Measurements from ENCODE around the gene SLCO2A1.

GRCh38 chr3:133937756-133938601 lies 91.7 kb downstream of the SLCO2A1 start:
- TF ChIP-seq, protein P1, sequence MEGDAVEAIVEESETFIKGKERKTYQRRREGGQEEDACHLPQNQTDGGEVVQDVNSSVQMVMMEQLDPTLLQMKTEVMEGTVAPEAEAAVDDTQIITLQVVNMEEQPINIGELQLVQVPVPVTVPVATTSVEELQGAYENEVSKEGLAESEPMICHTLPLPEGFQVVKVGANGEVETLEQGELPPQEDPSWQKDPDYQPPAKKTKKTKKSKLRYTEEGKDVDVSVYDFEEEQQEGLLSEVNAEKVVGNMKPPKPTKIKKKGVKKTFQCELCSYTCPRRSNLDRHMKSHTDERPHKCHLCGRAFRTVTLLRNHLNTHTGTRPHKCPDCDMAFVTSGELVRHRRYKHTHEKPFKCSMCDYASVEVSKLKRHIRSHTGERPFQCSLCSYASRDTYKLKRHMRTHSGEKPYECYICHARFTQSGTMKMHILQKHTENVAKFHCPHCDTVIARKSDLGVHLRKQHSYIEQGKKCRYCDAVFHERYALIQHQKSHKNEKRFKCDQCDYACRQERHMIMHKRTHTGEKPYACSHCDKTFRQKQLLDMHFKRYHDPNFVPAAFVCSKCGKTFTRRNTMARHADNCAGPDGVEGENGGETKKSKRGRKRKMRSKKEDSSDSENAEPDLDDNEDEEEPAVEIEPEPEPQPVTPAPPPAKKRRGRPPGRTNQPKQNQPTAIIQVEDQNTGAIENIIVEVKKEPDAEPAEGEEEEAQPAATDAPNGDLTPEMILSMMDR (IDR thresholded peaks at IDR 0.05) = no peak
- TF ChIP-seq POLR2AphosphoS5 (IDR thresholded peaks at IDR 0.05) (no peak), POLR2A (IDR thresholded peaks at IDR 0.05) (no peak), EP300 (IDR thresholded peaks at IDR 0.05) (no peak)
